D721Med (cell line): ENCODE results near the gene MOB1A.

ENCODE experiments used
- DNase-seq: peaks from one replicate; pipeline ENCODE4 v3.0.0; 2011; ENCODE audit warnings: low spot score; ENCODE audit not compliant: insufficient read length
- FAIRE-seq: peaks from 2 replicates; lab custom pipeline; 2011; peaks lifted over from hg19 to GRCh38; lab: Jason Lieb, UNC
- TF ChIP-seq, protein P1 (sequence below): IDR thresholded peaks from 2 replicates; pipeline ENCODE4 v1.5.1; 2012; ENCODE audit warnings: mild to moderate bottlenecking, control low read depth; ENCODE audit not compliant: insufficient read depth; ENCODE audit errors: missing control alignments

The MOB1A gene

DNA sequence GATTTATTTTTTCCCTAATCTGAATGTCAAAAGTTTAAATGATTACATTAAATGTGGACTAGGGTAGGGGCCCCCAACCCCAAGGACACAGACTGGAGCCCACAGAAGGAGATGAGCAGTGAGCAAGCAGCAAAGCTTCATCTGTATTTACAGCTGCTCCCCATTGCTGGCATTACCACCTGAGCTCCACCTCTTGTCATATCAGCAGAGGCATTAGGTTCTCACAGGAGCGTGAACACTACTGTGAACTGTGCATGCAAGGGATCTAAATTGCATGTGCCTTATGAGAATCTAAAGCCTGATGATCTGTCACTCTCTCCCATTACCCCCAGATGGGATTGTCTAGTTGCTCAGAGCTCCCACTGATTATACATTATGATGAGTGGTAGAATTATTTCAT, 3.8 kb downstream of the MOB1A start:
- TF ChIP-seq, protein P1, sequence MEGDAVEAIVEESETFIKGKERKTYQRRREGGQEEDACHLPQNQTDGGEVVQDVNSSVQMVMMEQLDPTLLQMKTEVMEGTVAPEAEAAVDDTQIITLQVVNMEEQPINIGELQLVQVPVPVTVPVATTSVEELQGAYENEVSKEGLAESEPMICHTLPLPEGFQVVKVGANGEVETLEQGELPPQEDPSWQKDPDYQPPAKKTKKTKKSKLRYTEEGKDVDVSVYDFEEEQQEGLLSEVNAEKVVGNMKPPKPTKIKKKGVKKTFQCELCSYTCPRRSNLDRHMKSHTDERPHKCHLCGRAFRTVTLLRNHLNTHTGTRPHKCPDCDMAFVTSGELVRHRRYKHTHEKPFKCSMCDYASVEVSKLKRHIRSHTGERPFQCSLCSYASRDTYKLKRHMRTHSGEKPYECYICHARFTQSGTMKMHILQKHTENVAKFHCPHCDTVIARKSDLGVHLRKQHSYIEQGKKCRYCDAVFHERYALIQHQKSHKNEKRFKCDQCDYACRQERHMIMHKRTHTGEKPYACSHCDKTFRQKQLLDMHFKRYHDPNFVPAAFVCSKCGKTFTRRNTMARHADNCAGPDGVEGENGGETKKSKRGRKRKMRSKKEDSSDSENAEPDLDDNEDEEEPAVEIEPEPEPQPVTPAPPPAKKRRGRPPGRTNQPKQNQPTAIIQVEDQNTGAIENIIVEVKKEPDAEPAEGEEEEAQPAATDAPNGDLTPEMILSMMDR = no peak
- FAIRE-seq (no peak), DNase-seq (no peak)

DNA sequence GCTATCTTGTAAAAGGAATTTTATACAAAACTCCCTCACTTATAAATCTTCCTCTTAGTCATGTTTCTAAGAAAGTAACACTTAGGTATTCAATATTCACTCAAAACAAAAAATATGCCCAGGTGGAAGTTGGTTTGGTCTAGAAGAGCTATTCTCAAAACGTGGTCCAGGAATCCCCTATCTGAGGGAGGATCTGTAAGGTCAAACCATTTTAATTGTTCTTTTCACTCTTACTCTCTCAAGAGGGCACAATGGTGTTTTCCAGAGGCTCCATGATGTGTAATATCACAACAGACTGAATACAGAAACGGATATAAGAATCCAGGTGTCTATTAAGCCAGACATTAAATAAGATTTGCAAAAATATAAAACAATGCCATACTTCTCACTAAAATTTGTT, 9.9 kb downstream of the MOB1A start:
- no peak for DNase-seq
- FAIRE-seq = no peak
- TF ChIP-seq, protein P1 = no peak

DNA sequence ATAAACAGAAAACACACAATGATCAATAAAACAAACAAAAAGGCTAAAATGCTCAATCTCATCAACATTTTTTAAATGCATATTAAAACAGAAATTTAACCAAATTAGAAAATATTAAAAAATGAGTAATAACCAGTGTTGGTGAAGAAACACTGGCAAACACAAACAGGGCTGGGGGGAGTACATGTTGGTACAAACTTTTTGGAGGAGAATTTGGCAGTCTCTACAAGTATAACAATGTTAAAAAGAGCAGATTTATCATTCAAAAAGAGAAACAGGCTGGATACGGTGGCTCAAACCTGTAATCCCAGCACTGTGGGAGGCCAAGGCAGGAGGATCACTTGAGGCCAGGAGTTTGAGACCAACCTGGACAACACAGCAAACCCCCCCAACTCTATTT, 13.9 kb downstream of the MOB1A start:
- no peak for DNase-seq
- TF ChIP-seq, protein P1 = no peak
- FAIRE-seq = no peak

DNA sequence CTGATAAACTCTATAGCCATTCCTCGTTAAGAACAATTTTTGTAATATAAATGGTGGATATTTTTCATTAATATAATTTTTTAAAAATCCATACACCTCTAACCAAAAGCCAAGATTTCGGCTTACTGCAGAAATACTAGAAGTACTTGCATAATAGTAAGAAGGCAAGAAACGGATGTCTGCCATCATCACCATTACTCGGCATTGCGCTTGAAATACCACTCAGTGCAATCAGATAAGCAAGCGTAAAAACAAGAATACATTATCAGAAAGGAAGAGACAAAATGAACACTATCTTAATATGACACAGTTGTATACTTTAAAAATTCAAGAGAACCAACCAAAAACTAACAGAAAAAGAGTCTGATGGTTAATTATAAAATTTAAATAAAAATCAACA, 15.7 kb downstream of the MOB1A start:
- DNase-seq (no peak), FAIRE-seq (no peak)
- TF ChIP-seq, protein P1 = no peak

DNA sequence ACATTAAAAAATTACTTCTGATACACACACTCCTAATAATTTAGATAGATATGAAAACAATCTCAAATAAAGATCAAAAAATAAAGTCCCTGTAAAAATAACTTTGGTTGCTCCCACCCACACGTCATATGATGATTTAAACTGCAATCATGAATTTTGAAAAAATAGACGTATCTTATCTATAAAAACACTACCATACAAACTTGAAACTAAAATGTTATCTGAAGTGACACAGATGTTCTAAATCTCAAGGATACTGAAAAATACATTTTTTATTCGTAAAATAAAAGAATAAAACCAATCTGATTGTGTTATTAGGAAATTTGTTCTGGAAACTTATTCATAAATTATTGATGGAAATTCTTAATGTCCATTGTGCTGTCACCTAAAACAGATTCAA, 22.8 kb downstream of the MOB1A start:
- DNase-seq (no peak), FAIRE-seq (no peak)
- TF ChIP-seq, protein P1 = no peak

DNA sequence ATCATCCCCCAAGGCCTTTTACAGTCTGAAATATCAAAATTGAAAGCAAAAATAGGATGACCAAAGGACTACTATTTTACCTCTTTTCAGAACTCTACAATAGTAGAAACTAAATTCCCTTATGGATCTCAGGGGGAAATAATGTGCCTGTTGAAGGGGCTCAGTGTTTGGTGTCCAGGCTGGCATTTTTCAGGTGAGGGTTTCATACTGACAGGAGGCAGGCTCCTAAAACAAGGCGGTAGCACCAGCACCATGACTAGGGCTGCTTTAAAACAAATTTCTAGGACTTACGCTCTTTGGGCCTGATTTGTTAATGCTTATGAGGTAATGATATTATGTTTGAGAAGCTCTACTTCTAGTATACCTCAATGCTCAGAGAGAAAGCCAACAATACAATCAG, 25.7 kb downstream of the MOB1A start:
- DNase-seq (no peak), FAIRE-seq (no peak)
- TF ChIP-seq, protein P1 = no peak

DNA sequence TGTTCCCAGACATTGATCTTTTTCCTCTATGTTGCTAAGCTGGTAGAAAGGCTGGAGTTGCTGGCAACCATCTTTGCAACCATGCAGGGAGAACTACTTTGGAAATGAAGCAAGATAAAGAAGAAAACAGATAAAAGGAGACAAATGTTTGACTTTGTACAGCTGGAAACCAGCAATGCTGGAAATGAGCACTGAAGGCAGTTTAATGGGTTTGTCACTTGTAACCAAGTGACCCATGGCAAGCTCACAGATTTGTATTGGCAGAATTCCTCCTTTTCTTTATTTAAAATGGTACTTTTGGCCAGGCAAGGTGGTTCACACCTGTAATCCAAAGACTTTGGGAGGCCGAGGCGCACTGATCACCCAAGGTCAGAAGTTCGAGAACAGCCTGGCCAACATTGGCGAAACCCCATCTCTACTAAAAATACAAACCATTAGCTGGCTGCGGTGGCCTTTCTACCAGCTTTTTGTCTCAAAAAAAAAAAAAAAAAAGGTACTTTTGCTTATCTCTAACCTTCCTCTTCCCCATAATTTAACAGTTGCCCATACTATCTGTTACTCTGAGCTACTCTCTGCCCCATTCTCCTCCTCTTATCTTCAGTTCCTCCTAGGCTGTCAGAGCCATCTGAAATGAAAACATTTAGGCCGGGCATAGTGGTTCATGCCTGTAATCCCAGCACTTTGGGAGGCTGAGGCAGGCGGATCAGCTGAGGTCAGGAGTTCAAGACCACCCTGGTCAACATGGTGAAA, 28.9 kb downstream of the MOB1A start:
- TF ChIP-seq, protein P1 = no peak
- FAIRE-seq = no peak
- no peak for DNase-seq
